PFSK-1 (cell line): Measurements from ENCODE around the gene RAMACL.

ENCODE experiments used
- FOXP2 ChIP-seq: optimal IDR thresholded peaks from 2 replicates; pipeline ENCODE3; 2011; ENCODE audit warnings: borderline replicate concordance, control low read depth, inconsistent platforms; ENCODE audit not compliant: insufficient read depth; ENCODE audit errors: extremely low read length, extremely low read depth
- POLR2AphosphoS5 ChIP-seq: IDR thresholded peaks from 2 replicates; pipeline ENCODE4 v1.6.1; 2012; ENCODE audit warnings: low read depth, mild to moderate bottlenecking, control low read depth, low read length, moderate library complexity
- SIN3A ChIP-seq: IDR thresholded peaks from 2 replicates; pipeline ENCODE4 v1.6.1; 2012; ENCODE audit warnings: mild to moderate bottlenecking, low read length, moderate library complexity, borderline replicate concordance; ENCODE audit not compliant: insufficient read depth
- TAF1 ChIP-seq: IDR thresholded peaks from 2 replicates; pipeline ENCODE4 v1.6.1; 2012; ENCODE audit warnings: low read length, control low read depth, borderline replicate concordance; ENCODE audit not compliant: insufficient read depth
- TF ChIP-seq, protein P1 (sequence below), 2 experiments: IDR thresholded peaks; 2 replicates each; pipeline versions ENCODE4 v1.6.1 to v1.8.0; 2011 to 2012; ENCODE audit warnings: low read depth in 2 of 2, low read length in 2 of 2, control low read depth in 1 of 2, inconsistent platforms in 1 of 2, mild to moderate bottlenecking in 1 of 2, moderate library complexity in 1 of 2; ENCODE audit not compliant: insufficient read depth in 1 of 2

Gene RAMACL

DNA sequence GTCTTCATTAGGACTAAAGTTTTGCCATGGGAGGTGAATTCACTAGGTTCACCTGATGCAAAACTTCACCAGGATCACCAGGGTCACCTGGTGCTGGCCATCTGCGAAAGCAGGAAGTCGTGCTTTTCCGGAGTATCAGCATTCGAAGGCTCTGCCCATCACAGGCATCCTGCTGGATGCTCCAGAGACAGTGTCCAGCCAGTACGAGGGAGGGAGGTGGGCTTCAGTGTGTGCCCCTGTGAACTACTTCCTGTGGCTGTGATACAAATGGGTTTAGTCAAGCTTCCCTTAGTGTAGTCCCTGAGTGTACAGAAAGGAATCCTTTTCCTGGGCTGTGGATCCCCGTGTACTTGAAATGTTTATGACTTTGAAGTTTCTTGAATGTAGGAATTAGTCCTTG is 44.0 kb upstream of the RAMACL start:
- TF ChIP-seq FOXP2 = no peak
- no peak for TF ChIP-seq TAF1
- no peak for TF ChIP-seq POLR2AphosphoS5
- TF ChIP-seq, protein P1, sequence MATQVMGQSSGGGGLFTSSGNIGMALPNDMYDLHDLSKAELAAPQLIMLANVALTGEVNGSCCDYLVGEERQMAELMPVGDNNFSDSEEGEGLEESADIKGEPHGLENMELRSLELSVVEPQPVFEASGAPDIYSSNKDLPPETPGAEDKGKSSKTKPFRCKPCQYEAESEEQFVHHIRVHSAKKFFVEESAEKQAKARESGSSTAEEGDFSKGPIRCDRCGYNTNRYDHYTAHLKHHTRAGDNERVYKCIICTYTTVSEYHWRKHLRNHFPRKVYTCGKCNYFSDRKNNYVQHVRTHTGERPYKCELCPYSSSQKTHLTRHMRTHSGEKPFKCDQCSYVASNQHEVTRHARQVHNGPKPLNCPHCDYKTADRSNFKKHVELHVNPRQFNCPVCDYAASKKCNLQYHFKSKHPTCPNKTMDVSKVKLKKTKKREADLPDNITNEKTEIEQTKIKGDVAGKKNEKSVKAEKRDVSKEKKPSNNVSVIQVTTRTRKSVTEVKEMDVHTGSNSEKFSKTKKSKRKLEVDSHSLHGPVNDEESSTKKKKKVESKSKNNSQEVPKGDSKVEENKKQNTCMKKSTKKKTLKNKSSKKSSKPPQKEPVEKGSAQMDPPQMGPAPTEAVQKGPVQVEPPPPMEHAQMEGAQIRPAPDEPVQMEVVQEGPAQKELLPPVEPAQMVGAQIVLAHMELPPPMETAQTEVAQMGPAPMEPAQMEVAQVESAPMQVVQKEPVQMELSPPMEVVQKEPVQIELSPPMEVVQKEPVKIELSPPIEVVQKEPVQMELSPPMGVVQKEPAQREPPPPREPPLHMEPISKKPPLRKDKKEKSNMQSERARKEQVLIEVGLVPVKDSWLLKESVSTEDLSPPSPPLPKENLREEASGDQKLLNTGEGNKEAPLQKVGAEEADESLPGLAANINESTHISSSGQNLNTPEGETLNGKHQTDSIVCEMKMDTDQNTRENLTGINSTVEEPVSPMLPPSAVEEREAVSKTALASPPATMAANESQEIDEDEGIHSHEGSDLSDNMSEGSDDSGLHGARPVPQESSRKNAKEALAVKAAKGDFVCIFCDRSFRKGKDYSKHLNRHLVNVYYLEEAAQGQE (IDR thresholded peaks at IDR 0.05; ENCODE audit: insufficient read depth in 1 of 2, low read depth in 2 of 2, low read length in 2 of 2) = no peak
- no peak for TF ChIP-seq SIN3A

DNA sequence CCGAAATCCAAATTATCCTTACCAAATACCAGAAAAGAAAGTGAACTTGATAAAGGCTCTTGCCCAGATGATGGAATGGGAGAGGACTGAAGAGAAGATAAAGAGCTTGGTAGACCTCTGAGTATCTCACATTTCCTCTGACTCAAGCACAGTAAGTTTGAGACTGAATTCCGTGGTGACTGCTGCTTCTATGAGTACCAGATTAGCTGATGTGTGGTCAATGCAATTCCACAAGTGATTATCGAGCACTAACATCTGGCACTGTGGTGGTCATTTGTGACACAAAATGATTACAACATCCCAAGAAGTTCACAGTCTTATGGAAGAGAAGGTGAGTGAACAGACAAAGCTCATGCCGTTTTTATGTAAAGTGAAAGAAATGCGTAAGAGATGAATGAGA is 43.1 kb upstream of the RAMACL start:
- TF ChIP-seq POLR2AphosphoS5 (no peak), SIN3A (no peak), FOXP2 (no peak), TAF1 (no peak)
- TF ChIP-seq, protein P1 (IDR thresholded peaks at IDR 0.05; ENCODE audit: insufficient read depth in 1 of 2, low read depth in 2 of 2, low read length in 2 of 2) = no peak

DNA sequence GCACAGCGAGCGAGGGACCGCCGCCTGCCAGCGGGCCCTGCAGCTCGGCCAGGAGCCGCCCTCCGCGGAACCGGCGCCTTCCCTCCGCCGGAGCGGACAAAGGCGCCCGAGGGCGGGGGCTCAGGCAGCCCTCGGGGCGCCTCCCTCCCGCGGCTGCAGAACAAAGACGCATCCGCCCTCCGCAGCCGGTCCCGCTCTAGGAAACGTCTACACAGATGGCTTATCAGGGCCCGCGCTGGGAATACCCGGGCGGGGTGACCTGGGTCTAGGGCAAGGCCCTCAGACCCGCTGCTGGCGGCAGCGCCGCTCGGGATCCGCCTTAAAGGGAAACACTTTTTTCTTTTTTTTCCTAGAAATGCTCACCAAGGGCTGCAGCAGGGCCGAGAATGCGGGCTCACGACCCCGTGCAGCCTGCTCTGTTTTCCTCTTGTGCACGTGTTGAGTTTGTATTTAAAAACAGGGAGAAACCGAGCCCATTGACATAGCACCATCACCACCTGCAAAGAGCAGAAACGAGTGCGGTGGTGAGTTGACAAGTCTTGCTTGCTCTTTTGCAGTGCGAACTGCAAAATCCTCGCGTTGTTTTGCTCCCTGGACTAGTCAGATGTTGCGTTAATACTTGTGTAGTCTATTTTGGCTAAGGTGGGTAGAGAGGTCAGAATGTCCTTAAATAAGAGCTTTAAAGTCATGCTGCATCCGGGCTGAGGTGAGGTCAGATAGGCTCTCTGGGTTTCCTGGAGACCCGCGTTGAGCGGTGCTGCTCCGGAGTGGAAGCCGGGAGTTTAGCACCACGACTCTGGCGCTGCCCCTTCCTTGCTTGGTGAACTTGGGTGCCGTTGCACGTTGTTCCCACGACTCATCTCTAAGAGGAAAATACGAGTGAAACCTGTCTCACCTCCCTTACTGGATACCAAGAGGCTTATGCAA is 41.7 kb upstream of the RAMACL start:
- no peak for TF ChIP-seq FOXP2
- TF ChIP-seq, protein P1 (IDR thresholded peaks at IDR 0.05; ENCODE audit: insufficient read depth in 1 of 2, low read depth in 2 of 2, low read length in 2 of 2) = no peak
- peak; percentile 59; the same call in 1 of the 2 replicates for TF ChIP-seq SIN3A
- TF ChIP-seq POLR2AphosphoS5 = no peak

DNA sequence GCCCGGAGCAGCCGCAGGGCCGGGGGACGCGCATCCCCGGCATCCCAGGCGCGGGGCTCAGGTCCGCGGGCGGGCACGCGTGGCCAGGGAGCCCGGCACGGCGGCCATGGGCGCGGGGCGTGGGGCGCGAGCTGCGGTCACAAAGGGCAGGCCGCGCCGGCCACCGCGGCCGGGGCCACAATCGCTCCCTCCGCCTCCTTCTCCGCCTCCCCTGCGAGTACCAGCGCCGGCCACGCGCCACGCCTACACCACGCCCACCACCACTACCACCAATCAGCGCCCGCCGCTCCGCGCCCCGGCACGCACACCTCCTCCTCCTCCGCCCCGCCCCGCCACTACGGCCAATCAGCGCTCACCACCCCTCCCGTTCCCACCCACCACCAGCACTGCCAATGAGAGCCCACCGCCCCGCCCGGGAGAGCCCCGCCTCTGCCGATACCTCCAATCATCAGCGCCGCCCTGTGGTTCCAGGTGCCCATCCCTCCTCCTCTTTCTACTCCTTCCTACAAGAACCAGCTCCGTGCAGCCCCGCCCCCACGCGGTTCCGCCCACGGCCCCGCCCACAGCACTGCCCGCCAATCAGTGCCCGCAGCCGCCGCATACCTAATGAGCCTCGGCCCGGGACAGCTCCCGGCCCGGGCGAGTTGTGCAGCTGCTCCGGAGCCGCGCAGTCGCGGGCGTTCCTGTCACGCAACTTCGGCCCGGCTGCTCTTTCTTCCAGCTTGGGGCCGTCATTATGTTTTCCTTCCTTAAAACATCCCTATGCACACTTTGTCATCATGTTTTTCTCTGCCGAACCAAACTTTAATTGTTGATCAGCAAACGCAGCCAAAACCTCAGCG is 40.8 kb upstream of the RAMACL start, which contains the start of gene RPS6KA2:
Gene RPS6KA2, minus strand, starts transcription at position 219 of the 842 bp plus-strand sequence. CDS start 232 bp downstream, outside the sequence.
- TF ChIP-seq FOXP2 (no peak), SIN3A (peak; percentile 46; the same call in 1 of the 2 replicates), TAF1 (peak; percentile 83), POLR2AphosphoS5 (peak; percentile 93)
- TF ChIP-seq, protein P1 (IDR thresholded peaks at IDR 0.05; ENCODE audit: insufficient read depth in 1 of 2, low read depth in 2 of 2, low read length in 2 of 2) = peak; percentile 54 to 69; a peak in 3 of 4 replicates
